HG03432 (cell line): ENCODE results near the gene LAMP1.
"Not testable (repeated sequence)": the region's sequence is repeated elsewhere in the genome, so short reads cannot be mapped to it uniquely, and the experiment has no call there.

Experiments used
- ATAC-seq: cut with Tn5 transposase; IDR thresholded peaks from one replicate; pipeline ENCODE4 v1.9.1; 2021; ENCODE audit warnings: mild to moderate bottlenecking, moderate library complexity; ENCODE audit not compliant: unreplicated experiment

The LAMP1 gene

GRCh38 chr13:113354831-113355610 lies 58.0 kb downstream of the LAMP1 start:
- ATAC-seq = no peak

DNA sequence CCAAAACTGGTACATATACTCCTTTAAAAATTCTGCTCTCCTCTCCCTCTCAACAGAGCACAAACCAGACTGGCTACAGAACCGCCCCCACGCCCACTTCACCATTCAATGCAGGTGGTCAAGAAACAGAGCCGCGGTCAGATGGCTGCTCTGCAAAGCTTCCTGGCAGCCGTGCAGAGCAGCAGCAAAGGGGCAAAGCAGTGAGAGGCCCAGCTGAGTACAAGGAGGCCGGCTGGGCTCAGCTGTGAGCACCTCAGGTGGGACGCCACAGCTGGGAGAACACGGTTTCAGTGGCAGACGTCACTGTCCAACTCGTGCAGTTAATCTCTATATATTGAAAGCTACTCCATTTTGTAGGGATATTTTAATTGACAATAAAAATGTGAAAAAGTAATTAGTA lies 58.6 kb downstream of the LAMP1 start:
- ATAC-seq = no peak

GRCh38 chr13:113356596-113356995 lies 59.6 kb downstream of the LAMP1 start:
- ATAC-seq = no peak

GRCh38 chr13:113357529-113357928 lies 60.5 kb downstream of the LAMP1 start:
- no peak for ATAC-seq

- ATAC-seq = no peak
Measured at GRCh38 chr13:113358653-113359190, 61.7 kb downstream of the LAMP1 start.

GRCh38 chr13:113359571-113359970 lies 62.5 kb downstream of the LAMP1 start:
- no peak for ATAC-seq

DNA sequence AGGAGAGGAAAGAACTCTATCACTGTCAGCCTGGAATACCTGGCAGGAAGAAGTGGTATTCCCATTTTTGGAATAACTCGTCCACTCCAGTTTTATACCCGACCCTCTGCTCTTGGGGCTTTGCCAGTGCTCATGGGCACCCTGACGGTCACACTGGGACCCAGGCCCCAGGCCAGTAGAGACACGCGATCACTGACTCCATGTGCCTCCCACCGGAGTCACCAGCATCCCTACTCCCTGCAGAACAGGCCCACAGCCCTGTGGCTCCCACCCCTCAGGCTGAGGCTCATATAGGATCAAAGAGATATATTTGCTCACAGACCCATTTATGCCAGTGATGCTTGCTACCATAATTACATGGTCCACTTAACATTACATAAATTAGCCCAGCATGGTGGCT lies 63.4 kb downstream of the LAMP1 start:
- ATAC-seq = no peak

GRCh38 chr13:113361406-113361805 lies 64.4 kb downstream of the LAMP1 start:
- no peak for ATAC-seq

DNA sequence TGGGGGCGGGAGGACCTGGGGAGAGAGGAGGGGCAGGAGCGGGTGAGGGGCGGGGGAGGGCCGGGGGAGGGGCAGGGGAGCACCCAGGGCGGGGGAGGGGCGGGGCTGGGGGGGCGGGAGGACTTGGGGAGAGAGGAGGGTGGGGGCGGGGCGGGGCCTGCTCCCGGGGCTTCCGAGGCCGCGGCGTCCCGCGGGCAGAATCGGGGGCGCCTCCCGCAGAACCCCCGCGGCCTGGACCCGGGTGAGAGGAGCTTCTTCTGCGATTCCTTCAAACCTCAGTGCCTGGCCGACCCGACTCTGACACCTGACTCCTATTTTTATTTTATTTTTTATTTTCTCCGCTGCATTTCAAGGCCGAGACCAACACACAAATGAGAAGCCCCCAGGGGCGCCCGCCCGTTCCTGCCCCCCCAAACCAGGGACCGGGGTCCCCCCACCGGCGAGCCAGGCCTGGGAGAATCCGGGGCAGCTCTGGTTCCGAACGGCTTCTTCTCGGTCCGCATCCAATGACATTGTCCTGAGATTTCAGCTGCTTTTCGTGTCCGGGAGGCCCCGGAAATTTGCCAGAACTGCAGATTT lies 67.4 kb downstream of the LAMP1 start:
- no peak for ATAC-seq

GRCh38 chr13:113364901-113365582 lies 68.0 kb downstream of the LAMP1 start:
- no peak for ATAC-seq

DNA sequence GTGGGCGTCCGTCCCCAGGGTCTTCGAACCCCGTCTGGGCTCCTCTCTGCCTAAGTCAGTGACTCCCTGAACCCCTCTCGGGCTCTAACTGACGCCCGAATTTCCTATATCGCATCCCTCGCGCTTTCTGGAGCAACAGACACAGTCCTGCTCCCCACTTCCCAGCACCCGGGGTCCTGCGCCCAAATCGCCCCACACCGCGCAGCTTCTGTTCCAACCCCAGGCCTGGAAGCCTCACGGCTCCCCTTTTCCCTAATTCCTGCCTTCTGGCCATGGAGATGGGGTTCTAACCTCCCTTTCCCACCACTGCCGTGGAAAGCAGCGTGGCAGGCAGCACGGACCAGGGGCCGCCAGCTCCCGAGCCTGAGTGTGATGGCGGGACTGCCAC lies 68.5 kb downstream of the LAMP1 start:
- ATAC-seq = no peak

DNA sequence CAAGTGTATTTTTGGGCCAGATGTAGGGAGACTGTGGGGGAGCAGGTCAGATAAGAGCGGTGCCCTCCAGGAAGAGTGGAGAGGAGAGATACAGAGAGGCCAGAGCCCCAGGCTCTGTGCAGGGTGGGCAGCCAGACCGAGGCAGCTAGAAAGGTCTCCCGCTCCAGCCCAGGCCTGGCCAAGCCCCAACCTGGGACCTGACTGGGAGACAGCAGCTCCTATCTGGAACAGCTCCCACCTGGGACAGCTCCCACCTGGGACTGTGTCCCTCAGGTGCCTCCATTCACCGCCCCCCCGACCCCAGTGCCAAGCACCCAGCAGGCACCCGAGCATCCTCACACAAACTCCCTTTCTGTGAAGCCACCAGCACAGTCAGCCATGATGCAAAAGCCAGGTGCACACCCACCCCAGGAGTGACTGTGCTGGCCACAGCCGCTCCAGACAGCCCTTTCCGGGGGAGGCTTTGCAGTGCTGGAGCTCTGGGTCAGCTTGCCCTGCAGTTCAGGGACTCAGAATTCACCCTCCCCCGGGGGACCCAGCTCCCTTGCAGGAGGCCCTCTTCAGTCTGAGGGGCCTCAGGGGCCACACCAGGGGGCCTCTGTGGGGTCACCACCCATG lies 69.0 kb downstream of the LAMP1 start:
- no peak for ATAC-seq

DNA sequence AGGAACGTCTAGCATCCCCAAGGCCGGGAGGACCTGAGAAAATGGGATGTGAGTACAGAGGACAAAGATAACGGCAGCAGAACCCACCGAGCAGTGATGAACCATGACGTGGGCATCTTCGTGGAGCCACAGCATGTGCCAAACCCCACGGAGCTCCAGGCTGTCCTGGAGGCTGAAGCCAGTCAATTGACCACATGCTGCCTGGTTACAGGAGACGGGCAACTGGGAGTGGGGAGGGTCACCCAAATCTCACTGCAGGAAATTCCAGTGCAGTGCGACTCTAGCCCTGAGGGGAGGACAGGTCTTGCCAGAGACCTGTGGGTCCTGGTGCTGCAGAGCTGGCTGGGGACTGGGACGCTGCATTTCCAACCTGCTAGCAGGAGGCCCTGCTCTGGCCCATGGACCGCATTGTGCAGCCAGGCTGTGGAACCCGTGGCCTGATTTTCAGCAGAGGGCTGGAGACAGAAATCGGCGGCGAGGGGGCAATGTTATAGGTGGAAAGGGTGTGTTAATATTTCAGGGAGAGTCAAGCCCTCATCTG lies 70.1 kb downstream of the LAMP1 start:
- no peak for ATAC-seq

- no peak for ATAC-seq
Measured at GRCh38 chr13:113367771-113368170, 70.7 kb downstream of the LAMP1 start.

DNA sequence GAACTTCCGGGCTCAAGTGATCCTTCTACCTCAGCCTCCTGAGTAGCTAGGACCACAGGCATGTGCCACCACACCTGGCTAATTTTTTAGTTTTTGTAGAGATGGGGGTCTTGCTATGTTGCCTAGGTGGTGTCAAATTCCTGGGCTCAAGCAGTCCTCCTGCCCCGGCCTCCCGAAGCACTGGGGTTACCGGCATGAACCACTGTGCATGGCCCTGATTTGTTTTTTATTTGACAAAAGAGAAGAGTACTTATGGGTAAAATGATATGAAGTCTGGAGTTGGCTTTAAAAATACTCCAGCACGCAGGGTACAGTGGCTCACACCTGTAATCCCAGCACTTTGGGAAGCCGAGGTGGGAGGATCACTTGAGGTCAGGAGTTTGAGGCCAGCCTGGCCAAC lies 71.3 kb downstream of the LAMP1 start:
- not testable (repeated sequence) for ATAC-seq

DNA sequence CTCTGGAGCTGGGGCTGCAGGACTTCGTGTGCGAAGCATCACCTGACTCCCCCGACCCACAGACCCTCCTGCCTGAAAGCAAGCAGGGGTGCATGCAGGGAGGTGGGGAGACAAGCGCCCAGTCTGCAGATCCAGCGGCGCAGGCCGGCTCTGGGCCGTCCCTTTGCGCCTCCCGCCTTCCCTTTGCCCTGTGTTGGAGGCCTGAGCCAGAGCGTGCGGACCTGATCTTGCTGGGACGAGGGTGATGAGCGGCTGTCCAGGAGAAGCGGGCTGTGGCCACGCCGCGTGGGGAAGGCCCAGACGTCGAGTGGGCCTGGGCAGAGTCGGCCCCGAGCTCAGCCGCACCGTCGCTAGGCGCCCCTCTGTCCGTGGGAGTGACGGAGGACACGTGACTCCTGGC lies 72.2 kb downstream of the LAMP1 start:
- no peak for ATAC-seq

GRCh38 chr13:113369881-113370280 lies 72.8 kb downstream of the LAMP1 start:
- ATAC-seq = no peak

DNA sequence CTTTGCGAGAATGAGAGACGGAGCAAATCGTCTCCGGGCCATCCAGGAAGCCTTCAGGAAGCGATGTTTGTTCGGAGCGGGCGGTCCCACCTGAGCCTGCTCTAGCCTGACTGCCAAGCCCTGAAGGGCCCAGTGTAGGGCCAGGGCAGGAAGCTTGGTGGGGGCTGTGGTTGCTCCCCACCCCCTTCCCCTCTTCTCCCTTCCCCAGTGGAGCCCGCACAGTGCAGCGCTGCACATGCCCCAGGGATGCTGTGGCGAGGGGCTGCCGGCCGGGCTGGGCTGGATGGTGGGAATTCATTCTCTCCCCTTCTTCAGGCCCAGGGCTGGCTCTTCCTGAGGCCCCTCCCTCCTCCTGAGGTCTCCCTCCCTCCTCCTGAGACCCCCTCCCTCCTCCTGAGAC lies 74.0 kb downstream of the LAMP1 start:
- ATAC-seq = no peak

DNA sequence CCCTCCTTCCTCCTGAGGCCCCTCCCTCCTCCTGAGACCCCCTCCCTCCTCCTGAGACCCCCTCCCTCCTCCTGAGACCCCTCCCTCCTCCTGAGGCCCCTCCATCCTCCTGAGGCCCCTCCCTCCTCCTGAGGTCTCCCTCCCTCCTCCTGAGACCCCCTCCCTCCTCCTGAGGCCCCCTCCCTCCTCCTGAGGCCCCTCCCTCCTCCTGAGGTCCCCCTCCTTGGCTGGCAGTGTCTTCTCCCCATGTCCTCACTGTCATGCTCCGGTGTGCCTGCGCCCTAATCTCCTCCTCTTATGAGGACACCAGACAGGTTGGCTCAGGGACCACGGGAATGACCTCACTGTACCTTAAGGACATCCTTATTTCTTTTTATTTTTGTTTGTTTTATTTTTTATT lies 74.7 kb downstream of the LAMP1 start:
- not testable (repeated sequence) for ATAC-seq
